Measurements from ENCODE around the gene MPZL2.

MPZL2 gene

GRCh38 chr11:118221419-118221818 is 42.7 kb downstream of the MPZL2 start:
- H3K4me2 ChIP-seq (ENCODE audit: low read depth, low read length, poor library complexity, severe bottlenecking) = no peak overlapping the region
- H4K20me1 ChIP-seq (ENCODE audit: insufficient read depth, low read length, poor library complexity, severe bottlenecking) = no peaks in the 10 kb centered on the region
- H2AFZ ChIP-seq (ENCODE audit: low read length) = no peak overlapping the region
- peaks cover 51% of the 10 kb centered on the region for H3K27me3 ChIP-seq (ENCODE audit: insufficient read depth, low read length, poor library complexity, severe bottlenecking)
- no peaks in the 10 kb centered on the region for H3K79me2 ChIP-seq (ENCODE audit: insufficient read depth, low read length)
- H3K9ac ChIP-seq (ENCODE audit: low read depth, low read length, poor library complexity, severe bottlenecking) = no peak overlapping the region
- H3K4me3 ChIP-seq (ENCODE audit: low read length, poor library complexity, severe bottlenecking) = no peak overlapping the region
- no peaks in the 10 kb centered on the region for H3K4me1 ChIP-seq (ENCODE audit: insufficient read depth, low read length, poor library complexity, severe bottlenecking)
- H3K9me2 ChIP-seq (replicated peaks; ENCODE audit: low read depth, low read length) = no peaks in the 10 kb centered on the region
- TF ChIP-seq EZH2phosphoT487 (IDR thresholded peaks at IDR 0.05; ENCODE audit: borderline replicate concordance) = no peak
- TF ChIP-seq CTCF (conservative IDR thresholded peaks at IDR 0.05; ENCODE audit: low read length) = no peak
- H3K9me3 ChIP-seq (ENCODE audit: insufficient read depth, low read depth, low read length) = no peaks in the 10 kb centered on the region
- H3F3A ChIP-seq (ENCODE audit: low read depth) = no peaks in the 10 kb centered on the region
- no peaks in the 10 kb centered on the region for H3K36me3 ChIP-seq (ENCODE audit: insufficient read depth, low read length)

- H3K4me2 ChIP-seq (ENCODE audit: low read depth, low read length, poor library complexity, severe bottlenecking) = no peak overlapping the region
- H3K4me1 ChIP-seq (ENCODE audit: insufficient read depth, low read length, poor library complexity, severe bottlenecking) = no peaks in the 10 kb centered on the region
- H3K9ac ChIP-seq (ENCODE audit: low read depth, low read length, poor library complexity, severe bottlenecking) = no peak overlapping the region
- no peaks in the 10 kb centered on the region for H3K9me2 ChIP-seq (replicated peaks; ENCODE audit: low read depth, low read length)
- no peaks in the 10 kb centered on the region for H3K9me3 ChIP-seq (ENCODE audit: insufficient read depth, low read depth, low read length)
- no peaks in the 10 kb centered on the region for H4K20me1 ChIP-seq (ENCODE audit: insufficient read depth, low read length, poor library complexity, severe bottlenecking)
- no peak overlapping the region for H2AFZ ChIP-seq (ENCODE audit: low read length)
- H3K27me3 ChIP-seq (ENCODE audit: insufficient read depth, low read length, poor library complexity, severe bottlenecking) = peaks cover 45% of the 10 kb centered on the region
- H3F3A ChIP-seq (ENCODE audit: low read depth) = no peaks in the 10 kb centered on the region
- H3K4me3 ChIP-seq (ENCODE audit: low read length, poor library complexity, severe bottlenecking) = no peak overlapping the region
- H3K36me3 ChIP-seq (ENCODE audit: insufficient read depth, low read length) = no peaks in the 10 kb centered on the region
- TF ChIP-seq EZH2phosphoT487 (IDR thresholded peaks at IDR 0.05; ENCODE audit: borderline replicate concordance) (no peak), CTCF (conservative IDR thresholded peaks at IDR 0.05; ENCODE audit: low read length) (no peak)
- no peaks in the 10 kb centered on the region for H3K79me2 ChIP-seq (ENCODE audit: insufficient read depth, low read length)
Observed at GRCh38 chr11:118219732-118220131, 44.4 kb downstream of the MPZL2 start.

- Histone ChIP-seq H3K9me2 (replicated peaks; ENCODE audit: low read depth, low read length) (no peaks in the 10 kb centered on the region), H3K4me3 (ENCODE audit: low read length, poor library complexity, severe bottlenecking) (no peak overlapping the region), H3K27me3 (ENCODE audit: insufficient read depth, low read length, poor library complexity, severe bottlenecking) (peaks cover 40% of the 10 kb centered on the region), H3K79me2 (ENCODE audit: insufficient read depth, low read length) (no peaks in the 10 kb centered on the region), H3K4me1 (ENCODE audit: insufficient read depth, low read length, poor library complexity, severe bottlenecking) (no peaks in the 10 kb centered on the region), H2AFZ (ENCODE audit: low read length) (no peak overlapping the region), H4K20me1 (ENCODE audit: insufficient read depth, low read length, poor library complexity, severe bottlenecking) (no peaks in the 10 kb centered on the region), H3F3A (ENCODE audit: low read depth) (no peaks in the 10 kb centered on the region), H3K36me3 (ENCODE audit: insufficient read depth, low read length) (no peaks in the 10 kb centered on the region), H3K9me3 (ENCODE audit: insufficient read depth, low read depth, low read length) (no peaks in the 10 kb centered on the region), H3K4me2 (ENCODE audit: low read depth, low read length, poor library complexity, severe bottlenecking) (no peak overlapping the region), H3K9ac (ENCODE audit: low read depth, low read length, poor library complexity, severe bottlenecking) (no peak overlapping the region)
- TF ChIP-seq CTCF (conservative IDR thresholded peaks at IDR 0.05; ENCODE audit: low read length) (no peak), EZH2phosphoT487 (IDR thresholded peaks at IDR 0.05; ENCODE audit: borderline replicate concordance) (no peak)
Observed at GRCh38 chr11:118219244-118219643, 44.9 kb downstream of the MPZL2 start.

Measured in Loucy (cell line).